WTC11 (cell line): ENCODE results near the gene LAMA5. TPM values are rescaled to one million over a fixed set of nuclear protein-coding genes. Genes with fewer than 3 reads are reported as not detected.

Experiments
- ATAC-seq: fragments of 200-7000 bp; cut with Tn5 transposase; 2 replicates; pipeline ENCODE4 v1.10.0; 2021; ENCODE audit warnings: mild to moderate bottlenecking, moderate library complexity
- CTCF ChIA-PET: fragments of 300-600 bp; sonication (Branson Sonifier 250); formaldehyde crosslinking; loops from one replicate; lab custom pipeline; 2021; ENCODE audit warnings: antibody characterized with exemption; lab: Charles Lee
- POLR2A ChIA-PET: fragments of 350-600 bp; sonication (Branson Sonifier 250); formaldehyde crosslinking; loops from one replicate; lab custom pipeline; 2021; ENCODE audit warnings: antibody characterized with exemption; lab: Charles Lee
- DNase-seq: peaks from one replicate; pipeline ENCODE4 v3.0.0; 2021; ENCODE audit warnings: low spot score
- H3K27ac Mint-ChIP-seq: 2 replicates; pipeline ENCODE4 v1.8.0; 2021; ENCODE audit warnings: mixed read lengths
- H3K27me3 Mint-ChIP-seq: 2 replicates; pipeline ENCODE4 v1.8.0; 2021; ENCODE audit warnings: low read depth, mild to moderate bottlenecking, moderate library complexity, mixed read lengths
- H3K36me3 Mint-ChIP-seq: 2 replicates; pipeline ENCODE4 v1.8.0; 2021; ENCODE audit warnings: mixed read lengths
- H3K4me1 Mint-ChIP-seq: 2 replicates; pipeline ENCODE4 v1.8.0; 2022; ENCODE audit warnings: mixed read lengths
- H3K4me3 Mint-ChIP-seq: 2 replicates; pipeline ENCODE4 v1.8.0; 2021; ENCODE audit warnings: mild to moderate bottlenecking, moderate library complexity, mixed read lengths
- H3K9me3 Mint-ChIP-seq: 2 replicates; pipeline ENCODE4 v1.8.0; 2021; ENCODE audit warnings: mixed read lengths
- IRF2 ChIP-seq: sonication (generic); formaldehyde crosslinking; IDR thresholded peaks from 2 replicates; pipeline ENCODE4 v1.8.0; 2022; ENCODE audit warnings: low read depth, missing genetic modification reagents, borderline replicate concordance
- JAZF1 ChIP-seq: fragments of 250-450 bp; sonication (Bioruptor Pico); IDR thresholded peaks from 2 replicates; pipeline ENCODE4 v1.9.0; 2021; ENCODE audit warnings: moderate library complexity, mild to moderate bottlenecking, inconsistent platforms
- NFE2L1 ChIP-seq: sonication (generic); formaldehyde crosslinking; IDR thresholded peaks from 2 replicates; pipeline ENCODE4 v1.8.1; 2023; ENCODE audit warnings: missing genetic modification reagents
- PRRX2 ChIP-seq: fragments of 250-450 bp; sonication (Bioruptor Pico); IDR thresholded peaks from 2 replicates; pipeline ENCODE4 v1.8.0; 2021; ENCODE audit warnings: mild to moderate bottlenecking
- RELA ChIP-seq: sonication (generic); formaldehyde crosslinking; IDR thresholded peaks from 2 replicates; pipeline ENCODE4 v1.8.1; 2022; ENCODE audit warnings: missing genetic modification reagents, mild to moderate bottlenecking, borderline replicate concordance
- ZBTB21 ChIP-seq: sonication (generic); formaldehyde crosslinking; IDR thresholded peaks from 2 replicates; pipeline ENCODE4 v1.8.1; 2023; ENCODE audit warnings: mild to moderate bottlenecking, missing genetic modification reagents, borderline replicate concordance
- ZNF219 ChIP-seq: sonication (generic); formaldehyde crosslinking; IDR thresholded peaks from 2 replicates; pipeline ENCODE4 v1.8.0; 2023; ENCODE audit warnings: missing genetic modification reagents, mild to moderate bottlenecking, borderline replicate concordance
- ZNF671 ChIP-seq: fragments of 250-450 bp; sonication (Bioruptor Pico); IDR thresholded peaks from 2 replicates; pipeline ENCODE4 v1.8.0; 2021; ENCODE audit warnings: mild to moderate bottlenecking
- total RNA-seq: library from RNA; stranded (reverse); gene quantifications from 3 replicates; pipeline ENCODE4 v1.2.3, GENCODE V29; 2021
- TF ChIP-seq, protein P1 (sequence below): sonication (generic); formaldehyde crosslinking; IDR thresholded peaks from 2 replicates; pipeline ENCODE4 v1.8.0; 2023; ENCODE audit warnings: missing genetic modification reagents, mild to moderate bottlenecking, borderline replicate concordance
- TF ChIP-seq, protein P2 (sequence below): sonication (generic); formaldehyde crosslinking; IDR thresholded peaks from 2 replicates; pipeline ENCODE4 v1.8.1; 2023; ENCODE audit warnings: mild to moderate bottlenecking, missing genetic modification reagents, borderline replicate concordance
- TF ChIP-seq, protein P3 (sequence below): sonication (generic); formaldehyde crosslinking; conservative IDR thresholded peaks from 2 replicates; pipeline ENCODE4 v1.8.1; 2022; ENCODE audit warnings: mild to moderate bottlenecking, missing genetic modification reagents
- TF ChIP-seq, protein P4 (sequence below): sonication (generic); formaldehyde crosslinking; IDR thresholded peaks from 2 replicates; pipeline ENCODE4 v1.8.1; 2022; ENCODE audit warnings: missing genetic modification reagents, borderline replicate concordance
- TF ChIP-seq, protein P5 (sequence below): sonication (generic); formaldehyde crosslinking; IDR thresholded peaks from 2 replicates; pipeline ENCODE4 v1.8.0; 2023; ENCODE audit warnings: mild to moderate bottlenecking, missing genetic modification reagents
- TF ChIP-seq, protein P6 (sequence below): sonication (generic); formaldehyde crosslinking; IDR thresholded peaks from 2 replicates; pipeline ENCODE4 v1.8.1; 2022; ENCODE audit warnings: low read depth, missing genetic modification reagents, borderline replicate concordance
- TF ChIP-seq, protein P7 (sequence below): sonication (generic); formaldehyde crosslinking; IDR thresholded peaks from 2 replicates; pipeline ENCODE4 v1.8.1; 2023; ENCODE audit warnings: mild to moderate bottlenecking, missing genetic modification reagents, moderate library complexity

LAMA5 gene
- total RNA-seq, 1 experiment from 2014 or later: 329 TPM

DNA sequence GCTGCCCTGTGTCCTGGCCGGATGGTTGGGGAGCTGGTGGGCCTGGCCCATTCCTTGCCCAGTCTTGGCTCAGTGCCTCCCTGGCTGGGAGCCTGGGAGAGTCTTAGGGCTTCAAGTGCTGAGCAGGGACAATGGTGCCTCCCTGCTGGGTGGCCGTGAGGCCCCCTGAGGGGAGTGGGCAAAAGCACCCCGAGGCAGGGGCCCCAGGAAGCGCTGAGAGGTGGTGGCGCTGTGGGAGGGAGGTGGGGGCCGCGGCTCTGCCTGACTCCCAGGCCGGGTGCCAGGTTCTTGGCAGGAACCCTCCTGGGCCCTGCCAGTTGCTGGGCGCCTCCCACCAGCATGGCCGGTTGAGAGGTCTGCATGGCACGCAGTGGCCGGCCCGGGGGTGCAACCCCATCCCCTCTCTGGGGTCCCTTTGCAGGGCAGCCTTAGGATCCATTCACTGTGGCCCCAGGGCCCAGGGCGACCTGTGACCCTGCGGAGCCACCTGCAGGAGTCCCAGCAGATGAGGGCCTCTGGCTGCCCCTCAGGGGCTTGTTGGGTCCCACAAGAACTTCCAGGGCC is 10.6 kb upstream of the LAMA5 start:
- Mint-ChIP-seq H3K36me3 (peaks cover 10% of the 10 kb centered on the region), H3K4me3 (no peak overlapping the region), H3K27me3 (no peaks in the 10 kb centered on the region; the same call in 1 of the 2 replicates), H3K4me1 (peaks cover 31% of the 10 kb centered on the region), H3K27ac (peak overlapping the region; percentile 94; the same call in 1 of the 2 replicates), H3K9me3 (peaks cover 7% of the 10 kb centered on the region)
- DNase-seq (no peak), ATAC-seq (no peak)
- CTCF ChIA-PET: interaction anchor here (1.2 to 7.4 kb wide), 2 partner anchors 11 to 16 kb away, joined by 5 to 89 read pairs; partner anchors contain the start of gene LAMA5
- POLR2A ChIA-PET: interaction anchor here (0.6 to 4.0 kb wide), 2 partner anchors 11 to 1064 kb away, joined by 5 to 29 read pairs; partner anchors contain the start of gene LAMA5
- TF ChIP-seq, protein P1, sequence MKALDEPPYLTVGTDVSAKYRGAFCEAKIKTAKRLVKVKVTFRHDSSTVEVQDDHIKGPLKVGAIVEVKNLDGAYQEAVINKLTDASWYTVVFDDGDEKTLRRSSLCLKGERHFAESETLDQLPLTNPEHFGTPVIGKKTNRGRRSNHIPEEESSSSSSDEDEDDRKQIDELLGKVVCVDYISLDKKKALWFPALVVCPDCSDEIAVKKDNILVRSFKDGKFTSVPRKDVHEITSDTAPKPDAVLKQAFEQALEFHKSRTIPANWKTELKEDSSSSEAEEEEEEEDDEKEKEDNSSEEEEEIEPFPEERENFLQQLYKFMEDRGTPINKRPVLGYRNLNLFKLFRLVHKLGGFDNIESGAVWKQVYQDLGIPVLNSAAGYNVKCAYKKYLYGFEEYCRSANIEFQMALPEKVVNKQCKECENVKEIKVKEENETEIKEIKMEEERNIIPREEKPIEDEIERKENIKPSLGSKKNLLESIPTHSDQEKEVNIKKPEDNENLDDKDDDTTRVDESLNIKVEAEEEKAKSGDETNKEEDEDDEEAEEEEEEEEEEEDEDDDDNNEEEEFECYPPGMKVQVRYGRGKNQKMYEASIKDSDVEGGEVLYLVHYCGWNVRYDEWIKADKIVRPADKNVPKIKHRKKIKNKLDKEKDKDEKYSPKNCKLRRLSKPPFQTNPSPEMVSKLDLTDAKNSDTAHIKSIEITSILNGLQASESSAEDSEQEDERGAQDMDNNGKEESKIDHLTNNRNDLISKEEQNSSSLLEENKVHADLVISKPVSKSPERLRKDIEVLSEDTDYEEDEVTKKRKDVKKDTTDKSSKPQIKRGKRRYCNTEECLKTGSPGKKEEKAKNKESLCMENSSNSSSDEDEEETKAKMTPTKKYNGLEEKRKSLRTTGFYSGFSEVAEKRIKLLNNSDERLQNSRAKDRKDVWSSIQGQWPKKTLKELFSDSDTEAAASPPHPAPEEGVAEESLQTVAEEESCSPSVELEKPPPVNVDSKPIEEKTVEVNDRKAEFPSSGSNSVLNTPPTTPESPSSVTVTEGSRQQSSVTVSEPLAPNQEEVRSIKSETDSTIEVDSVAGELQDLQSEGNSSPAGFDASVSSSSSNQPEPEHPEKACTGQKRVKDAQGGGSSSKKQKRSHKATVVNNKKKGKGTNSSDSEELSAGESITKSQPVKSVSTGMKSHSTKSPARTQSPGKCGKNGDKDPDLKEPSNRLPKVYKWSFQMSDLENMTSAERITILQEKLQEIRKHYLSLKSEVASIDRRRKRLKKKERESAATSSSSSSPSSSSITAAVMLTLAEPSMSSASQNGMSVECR: no peak
- TF ChIP-seq ZNF219: no peak
- TF ChIP-seq, protein P2, sequence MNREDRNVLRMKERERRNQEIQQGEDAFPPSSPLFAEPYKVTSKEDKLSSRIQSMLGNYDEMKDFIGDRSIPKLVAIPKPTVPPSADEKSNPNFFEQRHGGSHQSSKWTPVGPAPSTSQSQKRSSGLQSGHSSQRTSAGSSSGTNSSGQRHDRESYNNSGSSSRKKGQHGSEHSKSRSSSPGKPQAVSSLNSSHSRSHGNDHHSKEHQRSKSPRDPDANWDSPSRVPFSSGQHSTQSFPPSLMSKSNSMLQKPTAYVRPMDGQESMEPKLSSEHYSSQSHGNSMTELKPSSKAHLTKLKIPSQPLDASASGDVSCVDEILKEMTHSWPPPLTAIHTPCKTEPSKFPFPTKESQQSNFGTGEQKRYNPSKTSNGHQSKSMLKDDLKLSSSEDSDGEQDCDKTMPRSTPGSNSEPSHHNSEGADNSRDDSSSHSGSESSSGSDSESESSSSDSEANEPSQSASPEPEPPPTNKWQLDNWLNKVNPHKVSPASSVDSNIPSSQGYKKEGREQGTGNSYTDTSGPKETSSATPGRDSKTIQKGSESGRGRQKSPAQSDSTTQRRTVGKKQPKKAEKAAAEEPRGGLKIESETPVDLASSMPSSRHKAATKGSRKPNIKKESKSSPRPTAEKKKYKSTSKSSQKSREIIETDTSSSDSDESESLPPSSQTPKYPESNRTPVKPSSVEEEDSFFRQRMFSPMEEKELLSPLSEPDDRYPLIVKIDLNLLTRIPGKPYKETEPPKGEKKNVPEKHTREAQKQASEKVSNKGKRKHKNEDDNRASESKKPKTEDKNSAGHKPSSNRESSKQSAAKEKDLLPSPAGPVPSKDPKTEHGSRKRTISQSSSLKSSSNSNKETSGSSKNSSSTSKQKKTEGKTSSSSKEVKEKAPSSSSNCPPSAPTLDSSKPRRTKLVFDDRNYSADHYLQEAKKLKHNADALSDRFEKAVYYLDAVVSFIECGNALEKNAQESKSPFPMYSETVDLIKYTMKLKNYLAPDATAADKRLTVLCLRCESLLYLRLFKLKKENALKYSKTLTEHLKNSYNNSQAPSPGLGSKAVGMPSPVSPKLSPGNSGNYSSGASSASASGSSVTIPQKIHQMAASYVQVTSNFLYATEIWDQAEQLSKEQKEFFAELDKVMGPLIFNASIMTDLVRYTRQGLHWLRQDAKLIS (CRISPR knock-in tag): no peak
- TF ChIP-seq, protein P3, sequence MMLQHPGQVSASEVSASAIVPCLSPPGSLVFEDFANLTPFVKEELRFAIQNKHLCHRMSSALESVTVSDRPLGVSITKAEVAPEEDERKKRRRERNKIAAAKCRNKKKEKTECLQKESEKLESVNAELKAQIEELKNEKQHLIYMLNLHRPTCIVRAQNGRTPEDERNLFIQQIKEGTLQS: no peak
- TF ChIP-seq, protein P4, sequence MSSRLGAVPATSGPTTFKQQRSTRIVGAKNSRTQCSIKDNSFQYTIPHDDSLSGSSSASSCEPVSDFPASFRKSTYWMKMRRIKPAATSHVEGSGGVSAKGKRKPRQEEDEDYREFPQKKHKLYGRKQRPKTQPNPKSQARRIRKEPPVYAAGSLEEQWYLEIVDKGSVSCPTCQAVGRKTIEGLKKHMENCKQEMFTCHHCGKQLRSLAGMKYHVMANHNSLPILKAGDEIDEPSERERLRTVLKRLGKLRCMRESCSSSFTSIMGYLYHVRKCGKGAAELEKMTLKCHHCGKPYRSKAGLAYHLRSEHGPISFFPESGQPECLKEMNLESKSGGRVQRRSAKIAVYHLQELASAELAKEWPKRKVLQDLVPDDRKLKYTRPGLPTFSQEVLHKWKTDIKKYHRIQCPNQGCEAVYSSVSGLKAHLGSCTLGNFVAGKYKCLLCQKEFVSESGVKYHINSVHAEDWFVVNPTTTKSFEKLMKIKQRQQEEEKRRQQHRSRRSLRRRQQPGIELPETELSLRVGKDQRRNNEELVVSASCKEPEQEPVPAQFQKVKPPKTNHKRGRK: no peak
- no peak for TF ChIP-seq IRF2 (CRISPR knock-in tag)
- no peak for TF ChIP-seq JAZF1 (CRISPR knock-in tag)
- TF ChIP-seq ZNF671 (CRISPR knock-in tag): no peak
- no peak for TF ChIP-seq NFE2L1
- TF ChIP-seq, protein P5, sequence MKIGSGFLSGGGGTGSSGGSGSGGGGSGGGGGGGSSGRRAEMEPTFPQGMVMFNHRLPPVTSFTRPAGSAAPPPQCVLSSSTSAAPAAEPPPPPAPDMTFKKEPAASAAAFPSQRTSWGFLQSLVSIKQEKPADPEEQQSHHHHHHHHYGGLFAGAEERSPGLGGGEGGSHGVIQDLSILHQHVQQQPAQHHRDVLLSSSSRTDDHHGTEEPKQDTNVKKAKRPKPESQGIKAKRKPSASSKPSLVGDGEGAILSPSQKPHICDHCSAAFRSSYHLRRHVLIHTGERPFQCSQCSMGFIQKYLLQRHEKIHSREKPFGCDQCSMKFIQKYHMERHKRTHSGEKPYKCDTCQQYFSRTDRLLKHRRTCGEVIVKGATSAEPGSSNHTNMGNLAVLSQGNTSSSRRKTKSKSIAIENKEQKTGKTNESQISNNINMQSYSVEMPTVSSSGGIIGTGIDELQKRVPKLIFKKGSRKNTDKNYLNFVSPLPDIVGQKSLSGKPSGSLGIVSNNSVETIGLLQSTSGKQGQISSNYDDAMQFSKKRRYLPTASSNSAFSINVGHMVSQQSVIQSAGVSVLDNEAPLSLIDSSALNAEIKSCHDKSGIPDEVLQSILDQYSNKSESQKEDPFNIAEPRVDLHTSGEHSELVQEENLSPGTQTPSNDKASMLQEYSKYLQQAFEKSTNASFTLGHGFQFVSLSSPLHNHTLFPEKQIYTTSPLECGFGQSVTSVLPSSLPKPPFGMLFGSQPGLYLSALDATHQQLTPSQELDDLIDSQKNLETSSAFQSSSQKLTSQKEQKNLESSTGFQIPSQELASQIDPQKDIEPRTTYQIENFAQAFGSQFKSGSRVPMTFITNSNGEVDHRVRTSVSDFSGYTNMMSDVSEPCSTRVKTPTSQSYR (CRISPR knock-in tag): no peak
- TF ChIP-seq ZBTB21 (CRISPR knock-in tag): no peak
- no peak for TF ChIP-seq RELA
- no peak for TF ChIP-seq PRRX2 (CRISPR knock-in tag)
- TF ChIP-seq, protein P6, sequence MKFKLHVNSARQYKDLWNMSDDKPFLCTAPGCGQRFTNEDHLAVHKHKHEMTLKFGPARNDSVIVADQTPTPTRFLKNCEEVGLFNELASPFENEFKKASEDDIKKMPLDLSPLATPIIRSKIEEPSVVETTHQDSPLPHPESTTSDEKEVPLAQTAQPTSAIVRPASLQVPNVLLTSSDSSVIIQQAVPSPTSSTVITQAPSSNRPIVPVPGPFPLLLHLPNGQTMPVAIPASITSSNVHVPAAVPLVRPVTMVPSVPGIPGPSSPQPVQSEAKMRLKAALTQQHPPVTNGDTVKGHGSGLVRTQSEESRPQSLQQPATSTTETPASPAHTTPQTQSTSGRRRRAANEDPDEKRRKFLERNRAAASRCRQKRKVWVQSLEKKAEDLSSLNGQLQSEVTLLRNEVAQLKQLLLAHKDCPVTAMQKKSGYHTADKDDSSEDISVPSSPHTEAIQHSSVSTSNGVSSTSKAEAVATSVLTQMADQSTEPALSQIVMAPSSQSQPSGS (CRISPR knock-in tag): no peak
- TF ChIP-seq, protein P7, sequence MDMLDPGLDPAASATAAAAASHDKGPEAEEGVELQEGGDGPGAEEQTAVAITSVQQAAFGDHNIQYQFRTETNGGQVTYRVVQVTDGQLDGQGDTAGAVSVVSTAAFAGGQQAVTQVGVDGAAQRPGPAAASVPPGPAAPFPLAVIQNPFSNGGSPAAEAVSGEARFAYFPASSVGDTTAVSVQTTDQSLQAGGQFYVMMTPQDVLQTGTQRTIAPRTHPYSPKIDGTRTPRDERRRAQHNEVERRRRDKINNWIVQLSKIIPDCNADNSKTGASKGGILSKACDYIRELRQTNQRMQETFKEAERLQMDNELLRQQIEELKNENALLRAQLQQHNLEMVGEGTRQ: no peak
